ENCODE results near the gene MLC1.

Gene MLC1

DNA sequence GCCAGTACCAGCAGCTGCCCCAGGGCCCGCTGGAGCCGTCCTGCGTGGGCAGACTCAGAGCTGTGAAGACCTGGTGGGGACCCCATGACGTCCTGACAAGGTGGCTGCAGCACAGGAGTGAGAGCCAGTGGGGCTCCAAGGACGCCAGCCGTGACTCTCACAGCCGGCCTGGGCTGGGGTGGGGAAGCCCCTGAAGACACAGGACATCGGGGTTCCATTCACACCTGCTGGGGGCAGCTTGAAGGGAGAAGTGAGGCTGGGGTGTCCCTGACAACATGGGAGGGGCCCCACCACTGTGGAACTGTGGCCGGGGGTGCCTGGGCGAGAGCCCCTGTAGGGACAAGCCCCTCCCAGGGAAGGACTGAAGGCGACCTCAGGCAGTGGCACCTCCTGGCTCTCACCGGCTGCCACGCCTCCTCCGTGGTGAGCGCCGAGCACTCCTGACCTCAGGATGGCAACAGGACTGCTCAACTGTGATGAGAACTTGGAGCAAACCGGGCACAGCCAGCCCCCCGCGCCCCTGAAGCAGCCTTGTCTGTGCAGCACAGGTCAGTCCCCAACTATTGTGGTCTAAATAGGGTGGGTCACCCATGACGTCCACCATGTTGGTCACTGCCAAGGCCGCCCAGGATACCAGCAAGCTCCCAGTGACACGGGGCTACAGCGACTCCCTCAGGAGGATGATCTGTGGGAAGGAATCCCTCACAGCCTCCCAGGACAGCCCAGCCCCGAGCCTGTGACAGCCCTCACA is 49.9 kb downstream of the MLC1 start:
- DNase-seq (ENCODE audit: low read depth) = no peak

DNA sequence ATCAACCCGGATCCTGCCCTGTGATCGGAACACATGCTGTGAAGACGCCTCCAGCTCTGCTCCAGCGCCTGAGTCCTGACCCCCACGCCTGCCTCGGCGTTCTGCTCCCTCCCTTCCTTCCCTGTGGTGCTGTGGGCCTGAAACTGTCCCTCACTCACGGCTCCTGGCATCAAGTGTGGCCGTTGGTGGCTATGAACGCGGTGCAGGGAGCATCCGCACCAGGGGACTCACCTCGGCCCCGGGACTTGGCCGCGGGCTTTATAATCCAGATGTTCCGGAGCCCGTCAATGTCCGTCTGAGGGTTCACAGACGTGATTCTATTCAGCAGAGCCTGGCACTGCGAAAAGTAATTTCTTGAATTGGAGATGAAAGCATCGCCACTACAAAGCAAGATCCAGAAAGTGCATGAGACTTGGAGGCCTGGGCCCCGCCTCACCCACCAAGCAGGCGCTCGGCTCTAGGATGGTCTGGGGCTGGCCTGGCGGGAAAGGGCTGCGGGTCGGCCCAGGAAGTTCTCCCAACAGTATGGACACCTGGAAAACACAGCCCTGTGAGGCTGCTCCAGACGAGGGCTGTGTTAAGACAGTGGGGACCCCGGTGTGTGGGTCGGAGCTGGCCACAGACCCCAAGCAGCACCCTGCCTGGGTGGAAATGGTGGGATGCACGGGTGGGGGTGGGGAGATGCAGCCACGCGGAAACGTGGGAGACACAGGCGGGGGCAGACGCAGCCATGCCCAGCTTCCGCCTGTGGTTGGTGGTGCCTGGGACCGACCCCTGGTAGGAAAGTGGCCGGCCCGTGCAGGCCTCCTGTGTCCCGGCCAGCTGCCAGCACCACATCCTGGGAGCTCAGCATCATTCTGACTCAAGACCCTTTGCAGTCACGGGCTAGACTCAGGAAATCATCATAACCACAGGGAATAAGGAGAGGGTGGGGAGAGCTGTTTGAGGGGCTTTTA is 50.8 kb downstream of the MLC1 start:
- no peak for DNase-seq (ENCODE audit: low read depth)

DNA sequence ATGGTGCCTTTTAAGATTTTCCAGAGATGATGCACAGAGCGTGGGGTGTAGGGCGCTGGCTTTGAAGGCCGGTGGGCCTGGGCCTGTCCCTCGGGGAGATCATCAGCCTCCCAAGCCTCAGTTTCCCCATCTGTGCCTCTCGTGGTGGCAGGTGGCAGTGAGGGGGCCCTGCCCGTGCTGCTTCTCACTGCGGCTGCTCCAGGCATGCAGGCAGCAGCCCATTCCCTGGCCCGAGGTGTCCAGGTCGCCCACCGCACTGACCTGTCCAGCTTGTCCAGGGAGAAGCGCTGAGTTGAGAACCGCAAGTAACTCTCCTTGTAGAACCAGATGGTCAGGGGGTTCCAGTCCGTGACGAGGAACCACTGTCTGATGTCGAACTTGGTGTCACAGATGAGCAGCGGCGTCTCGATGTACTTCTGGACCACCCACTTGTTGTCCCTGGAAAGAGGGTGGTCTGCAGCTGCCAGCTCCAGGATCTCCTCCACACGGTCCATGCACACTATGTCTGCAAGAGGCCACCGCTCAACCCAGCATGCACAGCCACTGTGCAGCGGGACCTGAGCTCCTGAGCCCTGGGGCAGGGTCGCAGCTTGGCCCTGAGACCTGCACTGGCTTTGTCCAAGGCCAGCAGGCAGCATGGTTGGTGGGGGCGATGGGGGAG is 52.2 kb downstream of the MLC1 start:
- DNase-seq (ENCODE audit: low read depth) = no peak

DNA sequence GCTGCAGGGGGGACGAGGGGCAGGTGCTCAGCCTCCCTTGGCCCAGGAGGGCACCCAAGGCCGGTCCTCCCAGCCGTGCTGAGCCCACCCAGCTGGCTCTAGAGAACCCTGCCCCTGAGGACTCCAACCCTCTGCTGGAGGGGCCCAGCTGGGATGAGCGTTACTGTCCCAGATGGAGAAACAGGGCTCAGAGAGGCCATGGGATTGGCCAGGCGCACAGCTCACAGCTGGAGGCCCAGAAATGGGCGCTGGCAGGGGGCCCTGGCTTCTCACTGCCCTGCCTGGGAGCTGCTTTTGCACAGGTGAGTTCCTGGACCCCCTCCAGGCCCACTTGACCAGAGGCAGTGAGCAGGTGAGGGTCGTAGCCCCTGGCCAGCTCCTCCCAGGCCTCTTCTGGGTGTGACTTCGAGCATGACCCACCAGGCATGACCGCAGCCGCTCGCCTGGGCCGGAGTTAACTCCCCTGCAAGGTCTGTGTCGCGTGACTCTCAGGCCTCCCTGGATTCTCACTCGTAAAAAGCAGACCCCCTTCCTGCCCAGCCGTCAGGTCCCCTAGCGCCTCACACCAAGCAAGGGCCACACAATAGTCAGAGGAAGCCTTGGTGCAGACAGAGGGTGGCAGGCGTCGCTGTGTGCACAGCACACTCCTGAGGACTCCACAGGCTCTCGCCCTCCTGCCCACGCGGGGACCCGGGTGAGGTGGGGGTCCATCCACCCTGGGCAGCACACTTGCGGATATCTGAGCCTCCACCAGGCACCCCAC is 52.9 kb downstream of the MLC1 start:
- DNase-seq (ENCODE audit: low read depth) = no peak

DNA sequence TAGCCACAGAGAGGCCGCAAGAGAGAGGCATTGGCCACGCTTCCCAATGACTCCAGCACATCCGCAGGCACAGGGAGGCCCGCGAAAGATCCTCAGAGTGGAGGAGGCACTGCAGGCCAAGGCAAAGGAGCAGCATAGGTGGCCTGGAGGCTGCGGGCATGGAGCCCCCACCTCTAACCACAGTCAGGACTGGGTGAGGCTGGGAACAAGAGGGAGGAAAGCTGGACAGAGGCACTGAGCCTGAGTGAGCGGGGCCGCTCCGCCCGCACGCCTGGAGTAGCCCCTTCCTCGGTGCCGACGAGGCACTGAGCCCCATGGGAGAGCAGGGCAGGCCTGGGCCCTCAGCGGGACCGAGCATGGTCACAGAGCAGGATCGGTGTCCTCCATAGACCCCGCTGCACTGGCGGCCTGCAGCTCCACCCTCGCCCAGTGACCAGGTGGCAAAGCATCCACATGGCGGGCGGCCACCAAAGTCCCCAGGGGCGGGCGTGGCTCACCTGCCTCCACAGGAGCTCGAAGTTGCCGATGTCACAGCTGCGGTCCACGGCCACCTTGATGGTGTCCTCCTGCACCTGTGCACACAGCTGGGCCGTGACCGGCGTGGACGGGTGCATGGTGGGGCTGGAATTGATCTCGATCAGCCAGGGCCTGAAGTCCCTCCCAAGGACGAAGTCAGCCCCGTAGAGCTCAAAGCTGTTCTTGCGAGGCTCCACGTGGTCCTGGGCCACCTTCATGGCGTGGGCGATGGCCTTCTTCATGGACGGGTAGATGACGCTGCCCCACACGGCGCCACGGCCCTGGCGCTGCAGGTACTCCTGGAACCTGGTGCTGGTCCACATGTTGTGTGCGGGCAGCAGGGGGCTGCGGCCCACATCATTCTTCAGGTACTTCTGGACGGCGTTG is 53.8 kb downstream of the MLC1 start:
- DNase-seq (ENCODE audit: low read depth) = no peak

DNA sequence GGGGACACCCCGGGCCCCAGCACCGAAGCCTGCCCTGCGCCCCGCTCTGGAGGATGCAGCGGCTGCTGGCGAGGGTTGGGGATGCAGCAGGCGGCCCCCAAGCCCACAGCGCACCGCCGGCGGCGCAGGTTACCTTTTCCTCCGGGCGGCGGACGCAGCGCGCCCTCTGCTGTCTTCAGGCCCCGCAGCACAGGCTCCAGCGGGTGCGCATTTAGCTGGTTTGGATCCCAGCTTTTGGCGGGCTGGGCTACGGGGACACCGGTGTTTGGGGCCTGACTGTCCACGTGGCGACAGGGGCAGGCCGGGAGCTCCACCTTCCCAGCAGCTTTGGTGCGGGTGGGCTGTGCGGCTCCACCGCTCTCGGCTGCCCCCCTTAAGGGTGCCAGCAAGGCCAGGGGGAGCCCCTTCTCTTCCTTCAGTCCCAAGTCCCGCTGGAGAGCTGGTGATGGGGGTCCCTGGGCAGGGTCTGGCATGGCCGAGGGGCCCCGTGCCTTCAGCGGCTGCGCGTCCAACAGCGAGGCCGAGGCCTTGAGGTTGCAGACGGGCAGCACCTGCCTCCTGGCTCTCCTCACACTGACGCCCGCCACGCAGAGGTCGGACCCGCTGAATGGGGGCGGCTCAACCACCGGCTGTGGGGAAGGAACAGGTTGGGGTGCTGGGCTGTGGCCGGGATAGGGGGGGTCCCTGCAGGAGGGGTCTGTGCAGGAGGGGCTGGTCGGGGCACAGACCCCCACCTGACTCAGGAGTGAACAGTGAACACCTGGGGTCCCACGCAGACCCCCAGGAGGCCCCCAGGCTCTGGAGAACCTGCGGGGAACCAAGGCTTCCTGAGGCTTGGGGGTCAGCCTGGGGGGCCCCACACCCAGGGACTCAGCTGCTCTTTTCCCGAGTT is 54.7 kb downstream of the MLC1 start:
- DNase-seq (ENCODE audit: low read depth) = no peak

DNA sequence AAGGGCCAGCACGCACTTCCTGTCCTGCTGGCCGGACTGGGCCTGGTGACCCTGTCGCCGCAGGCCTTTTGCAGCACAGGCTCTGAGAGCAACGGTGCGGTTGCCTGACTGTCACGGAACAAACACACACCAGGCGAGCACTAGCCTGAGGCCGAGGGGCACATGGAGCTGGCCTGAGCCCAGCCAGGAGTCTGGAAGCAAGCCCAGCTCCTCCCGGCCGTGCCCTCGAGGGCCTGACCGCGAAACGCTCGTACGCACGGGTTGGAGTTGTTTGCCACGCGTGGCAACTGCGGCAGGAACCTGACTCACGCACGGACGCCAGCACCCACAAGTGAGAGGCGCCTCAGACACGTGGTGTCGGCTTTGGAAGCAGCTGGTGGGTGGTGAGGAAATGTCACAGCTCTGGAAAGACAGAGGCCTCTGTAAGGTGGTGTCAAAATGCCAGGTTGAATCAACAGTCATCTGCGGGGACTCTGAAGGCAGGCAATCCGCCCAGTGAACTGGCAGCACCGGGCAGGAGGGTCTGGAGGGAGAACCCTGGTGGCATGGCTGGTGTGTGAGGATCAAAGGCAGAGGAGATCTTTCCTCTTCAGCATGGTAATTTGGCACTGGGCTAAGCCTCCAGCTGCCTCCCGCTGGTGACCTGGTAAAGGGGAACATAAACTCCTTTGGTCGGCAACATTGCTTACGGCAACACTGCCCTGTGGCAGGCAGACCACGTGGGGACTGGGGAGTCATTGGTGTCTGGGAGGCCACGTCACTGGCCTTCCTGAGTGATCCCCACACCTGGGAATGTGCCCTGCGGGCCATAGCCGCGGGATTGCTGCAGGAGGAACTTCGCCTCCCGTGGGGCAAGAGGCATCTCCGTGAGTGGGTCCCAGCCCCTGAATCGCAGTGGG is 57.3 kb downstream of the MLC1 start:
- DNase-seq (ENCODE audit: low read depth) = no peak

DNA sequence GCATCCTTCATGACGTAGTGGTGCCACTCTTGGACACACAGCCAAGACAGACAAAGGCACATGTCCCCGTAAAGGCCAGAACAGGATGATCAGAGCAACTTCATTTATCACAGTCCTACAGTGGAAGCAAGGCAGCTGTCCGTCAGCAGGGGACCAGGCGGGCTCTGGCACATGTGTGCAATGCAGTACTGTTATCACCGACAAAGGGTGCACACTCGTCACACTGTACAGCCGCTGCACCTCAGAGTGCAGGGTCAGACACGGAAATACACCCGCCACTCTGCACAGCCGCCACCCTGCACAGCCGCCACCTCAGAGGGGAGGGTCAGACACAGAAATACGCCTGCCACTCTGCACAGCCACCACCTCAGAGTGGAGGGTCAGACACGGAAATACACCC is 59.2 kb downstream of the MLC1 start:
- DNase-seq (ENCODE audit: low read depth) = no peak

DNA sequence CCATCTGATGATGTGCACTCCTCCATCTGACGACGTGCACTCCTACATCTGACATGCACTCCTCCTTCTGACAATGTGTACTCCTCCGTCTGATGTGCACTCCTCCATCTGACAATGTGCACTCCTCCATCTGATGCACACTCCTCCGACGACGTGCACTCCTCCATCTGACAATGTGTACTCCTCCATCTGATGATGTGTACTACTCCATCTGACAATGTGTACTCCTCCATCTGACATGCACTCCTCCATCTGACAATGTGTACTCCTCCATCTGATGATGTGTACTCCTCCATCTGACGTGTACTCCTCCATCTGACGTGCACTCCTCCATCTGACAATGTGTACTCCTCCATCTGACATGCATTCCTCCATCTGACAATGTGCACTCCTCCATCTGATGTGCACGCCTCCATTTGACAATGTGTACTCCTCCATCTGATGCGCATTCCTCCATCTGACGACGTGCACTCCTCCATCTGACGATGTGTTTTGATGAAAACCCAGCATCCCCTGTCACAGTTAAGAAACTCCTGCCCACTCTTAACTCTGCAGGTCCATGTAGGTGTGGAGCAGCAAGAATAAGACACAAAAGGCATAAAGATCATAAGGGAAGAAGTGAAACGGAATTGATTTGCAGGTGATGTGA is 62.9 kb downstream of the MLC1 start:
- no peak for DNase-seq (ENCODE audit: low read depth)

DNA sequence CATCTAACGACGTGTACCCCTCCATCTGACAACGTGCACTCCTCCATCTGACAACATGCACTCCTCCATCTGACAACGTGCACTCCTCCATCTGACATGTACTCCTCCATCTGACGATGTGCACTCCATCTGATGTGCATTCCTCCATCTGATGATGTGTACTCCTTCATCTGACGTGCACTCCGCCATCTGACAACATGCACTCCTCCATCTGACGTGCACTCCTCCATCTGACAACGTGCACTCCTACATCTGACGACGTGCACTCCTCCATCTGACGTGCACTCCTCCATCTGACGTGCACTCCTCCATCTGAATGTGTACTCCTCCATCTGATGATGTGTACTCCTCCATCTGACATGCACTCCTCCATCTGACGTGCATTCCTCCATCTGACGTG is 64.6 kb downstream of the MLC1 start:
- DNase-seq (ENCODE audit: low read depth) = no peak

DNA sequence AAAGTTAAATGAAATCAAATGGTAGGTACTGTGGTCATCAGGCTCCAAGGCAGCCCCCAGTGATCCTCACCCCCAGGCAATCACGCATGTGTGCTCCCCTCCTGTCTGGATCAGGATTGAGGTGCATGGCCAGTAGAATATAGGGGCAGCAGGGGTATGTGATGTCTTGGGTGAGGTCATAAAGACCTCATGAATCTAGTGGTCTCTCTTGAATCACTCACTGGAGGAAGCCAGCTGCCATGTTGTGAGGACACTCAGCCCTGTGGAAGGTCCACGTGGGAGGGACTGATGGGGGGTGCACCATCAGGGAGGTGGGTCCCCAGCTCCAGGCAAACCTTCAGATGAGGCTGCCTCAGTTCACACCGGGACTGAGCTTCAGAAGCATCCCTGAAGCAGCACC is 65.9 kb downstream of the MLC1 start:
- DNase-seq (ENCODE audit: low read depth) = no peak

DNA sequence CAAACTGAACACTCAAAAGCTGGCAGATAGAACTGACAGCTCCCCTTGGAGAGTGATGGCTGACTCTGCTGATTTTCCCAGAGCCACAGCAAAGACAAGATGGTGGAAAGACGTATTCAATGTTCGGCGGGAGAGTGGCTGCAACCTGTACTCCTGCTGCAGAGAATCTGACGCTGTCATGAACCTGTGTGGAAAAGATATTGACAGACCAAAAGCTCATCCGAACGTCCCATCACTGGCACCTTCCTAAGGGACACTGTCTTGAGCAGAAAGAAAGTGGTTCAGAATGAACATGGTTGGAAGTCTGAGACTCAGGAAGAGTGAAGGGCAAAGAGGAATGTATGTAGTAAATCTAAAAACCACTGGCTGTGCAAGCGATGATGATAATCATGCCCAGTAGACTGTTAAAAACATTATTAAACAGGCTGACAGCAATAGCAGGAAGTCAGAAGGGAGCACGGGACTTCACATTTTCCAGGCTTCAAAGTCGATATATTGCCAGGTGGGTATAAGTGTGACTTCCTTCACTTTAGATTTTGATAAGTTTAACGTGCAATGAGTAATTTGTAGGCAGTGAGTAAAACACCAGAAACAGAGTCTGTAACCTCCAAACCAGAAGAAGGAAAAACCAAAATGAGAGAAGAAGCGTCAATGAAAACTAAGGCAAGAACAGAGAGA is 66.5 kb downstream of the MLC1 start:
- DNase-seq (ENCODE audit: low read depth) = no peak

DNA sequence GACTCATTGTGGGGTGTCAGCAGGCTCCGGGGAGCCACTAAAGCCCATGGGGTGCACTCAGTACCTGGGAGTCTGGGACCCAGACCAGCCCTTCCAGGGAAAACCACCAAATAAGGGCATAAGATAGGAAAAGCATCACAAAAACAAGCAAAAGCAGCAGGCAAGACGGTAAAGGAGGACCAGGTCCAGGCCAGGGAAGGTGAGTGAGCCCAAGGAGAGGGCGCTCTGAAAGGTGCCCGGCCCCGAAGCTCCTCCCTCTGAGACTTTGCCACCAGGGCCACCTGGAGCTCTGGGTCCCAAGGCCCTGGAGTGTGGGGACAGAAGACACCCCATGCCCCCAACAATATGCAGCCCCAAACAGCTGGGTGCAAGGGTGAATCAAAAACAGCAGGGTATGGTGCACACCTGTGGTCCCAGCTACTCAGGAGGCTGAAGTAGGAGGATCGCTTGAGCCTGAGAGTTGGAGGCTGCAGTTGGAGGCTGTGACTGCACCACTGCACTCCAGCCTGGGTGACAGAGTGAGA is 67.5 kb downstream of the MLC1 start:
- no peak for DNase-seq (ENCODE audit: low read depth)

DNA sequence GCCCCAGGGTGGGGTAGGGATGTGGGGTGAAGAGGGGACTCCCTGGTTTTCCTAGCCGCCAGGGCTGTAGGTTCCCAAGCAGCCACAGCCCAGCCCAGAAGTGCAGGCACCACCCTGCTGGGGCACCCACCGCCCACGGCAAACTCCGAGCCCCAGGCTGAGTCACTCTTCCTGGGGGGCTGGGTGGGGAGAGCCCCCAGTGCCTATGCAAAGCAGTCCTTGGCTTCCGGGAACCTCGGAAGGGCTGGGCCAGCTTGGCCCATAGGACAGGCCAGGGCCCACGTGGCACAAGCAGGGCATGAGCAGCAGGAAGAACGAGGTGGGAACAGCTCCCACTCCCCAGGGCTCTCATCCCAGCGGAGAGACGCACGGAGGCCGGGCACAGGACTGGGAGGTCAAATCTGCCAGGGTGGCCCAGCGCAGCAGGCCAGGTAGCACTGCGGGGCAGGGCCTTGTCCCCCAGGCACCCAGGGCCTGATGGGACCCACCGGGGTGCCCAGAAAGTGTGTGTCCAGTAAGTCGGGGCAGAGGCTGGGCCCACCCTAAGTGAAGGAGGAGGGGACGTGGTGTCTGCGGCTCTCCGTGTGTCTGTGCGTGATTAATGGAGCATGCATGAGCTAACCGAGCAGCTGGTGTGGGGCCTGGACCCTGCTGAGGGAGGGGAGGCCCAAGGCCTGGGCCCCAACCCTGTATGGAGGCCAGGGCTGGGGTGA is 68.1 kb downstream of the MLC1 start:
- DNase-seq (ENCODE audit: low read depth) = no peak

DNA sequence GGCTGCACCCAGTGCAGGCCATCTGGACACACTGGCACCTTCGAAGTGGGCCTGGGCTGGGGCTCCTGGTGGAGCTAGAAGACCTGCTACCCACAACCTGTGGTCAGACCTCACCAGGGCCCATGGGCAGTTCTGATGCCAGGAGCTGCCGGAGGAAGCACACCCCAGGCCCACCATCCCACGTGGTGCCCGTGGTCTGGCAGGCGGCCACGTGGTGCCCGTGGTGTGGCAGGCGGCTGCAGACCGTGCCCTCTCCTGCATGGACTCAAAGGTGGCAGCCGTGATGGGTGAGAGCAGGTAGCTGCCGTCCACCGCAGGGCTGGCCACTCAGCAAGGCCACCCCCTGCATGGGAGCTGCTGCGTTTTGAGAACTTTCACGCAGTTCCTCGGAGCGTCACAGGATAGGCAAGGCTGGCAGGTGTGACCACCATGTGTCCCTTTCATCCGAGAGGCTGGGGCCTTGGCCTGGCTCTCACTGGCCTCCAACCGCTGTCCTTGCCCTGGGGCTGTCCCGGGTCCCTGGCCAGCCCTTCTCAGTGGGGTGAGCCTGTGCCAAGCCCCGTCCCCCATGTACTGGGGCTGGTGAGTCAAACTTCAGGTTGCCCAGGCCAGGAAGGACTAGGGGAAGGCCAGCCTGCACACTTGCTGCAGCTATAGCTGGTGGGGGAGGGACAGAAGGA is 68.8 kb downstream of the MLC1 start:
- DNase-seq (ENCODE audit: low read depth) = no peak

Data from CMK (cell line).